Endothelial cell (in vitro differentiated cells): Measurements from ENCODE around the gene SLC25A1. TPM values are rescaled to one million over a fixed set of nuclear protein-coding genes. Genes with fewer than 3 reads are reported as not detected.

ENCODE experiments used
- DNase-seq: peaks from one replicate; pipeline ENCODE4 v3.0.0; 2021; ENCODE audit warnings: low spot score
- H3K27ac Mint-ChIP-seq: one replicate; pipeline ENCODE4 v1.8.0; 2021; ENCODE audit warnings: mixed read lengths, inconsistent platforms; ENCODE audit not compliant: unreplicated experiment
- H3K27me3 Mint-ChIP-seq: one replicate; pipeline ENCODE4 v1.8.0; 2021; ENCODE audit warnings: mild to moderate bottlenecking, moderate library complexity, mixed read lengths, inconsistent platforms; ENCODE audit not compliant: unreplicated experiment
- H3K36me3 Mint-ChIP-seq: one replicate; pipeline ENCODE4 v1.8.0; 2021; ENCODE audit warnings: mild to moderate bottlenecking, low read depth, mixed read lengths, inconsistent platforms; ENCODE audit not compliant: unreplicated experiment
- H3K4me1 Mint-ChIP-seq: one replicate; pipeline ENCODE4 v1.8.0; 2021; ENCODE audit warnings: mild to moderate bottlenecking, mixed read lengths, inconsistent platforms; ENCODE audit not compliant: unreplicated experiment
- H3K4me3 Mint-ChIP-seq: one replicate; pipeline ENCODE4 v1.8.0; 2021; ENCODE audit warnings: mild to moderate bottlenecking, mixed read lengths, inconsistent platforms; ENCODE audit not compliant: unreplicated experiment
- H3K9me3 Mint-ChIP-seq: one replicate; pipeline ENCODE4 v1.8.0; 2021; ENCODE audit warnings: mixed read lengths, inconsistent platforms; ENCODE audit not compliant: unreplicated experiment
- CTCF ChIP-seq: fragments of 200-600 bp; sonication (generic); IDR thresholded peaks from one replicate; pipeline ENCODE4 v1.5.0; 2021; ENCODE audit warnings: antibody characterized with exemption; ENCODE audit not compliant: unreplicated experiment
- total RNA-seq: library from RNA; stranded (reverse); fragmentation: NEBNext Ultra II Directional; extraction: Animal tissue kit (Norgen Biotek cat#: 25700); gene quantifications from one replicate; pipeline ENCODE4 v1.2.1, GENCODE V29; 2021; ENCODE audit not compliant: unreplicated experiment

The SLC25A1 gene
- total RNA-seq, 1 donor from 2014 or later: 79.2 TPM

DNA sequence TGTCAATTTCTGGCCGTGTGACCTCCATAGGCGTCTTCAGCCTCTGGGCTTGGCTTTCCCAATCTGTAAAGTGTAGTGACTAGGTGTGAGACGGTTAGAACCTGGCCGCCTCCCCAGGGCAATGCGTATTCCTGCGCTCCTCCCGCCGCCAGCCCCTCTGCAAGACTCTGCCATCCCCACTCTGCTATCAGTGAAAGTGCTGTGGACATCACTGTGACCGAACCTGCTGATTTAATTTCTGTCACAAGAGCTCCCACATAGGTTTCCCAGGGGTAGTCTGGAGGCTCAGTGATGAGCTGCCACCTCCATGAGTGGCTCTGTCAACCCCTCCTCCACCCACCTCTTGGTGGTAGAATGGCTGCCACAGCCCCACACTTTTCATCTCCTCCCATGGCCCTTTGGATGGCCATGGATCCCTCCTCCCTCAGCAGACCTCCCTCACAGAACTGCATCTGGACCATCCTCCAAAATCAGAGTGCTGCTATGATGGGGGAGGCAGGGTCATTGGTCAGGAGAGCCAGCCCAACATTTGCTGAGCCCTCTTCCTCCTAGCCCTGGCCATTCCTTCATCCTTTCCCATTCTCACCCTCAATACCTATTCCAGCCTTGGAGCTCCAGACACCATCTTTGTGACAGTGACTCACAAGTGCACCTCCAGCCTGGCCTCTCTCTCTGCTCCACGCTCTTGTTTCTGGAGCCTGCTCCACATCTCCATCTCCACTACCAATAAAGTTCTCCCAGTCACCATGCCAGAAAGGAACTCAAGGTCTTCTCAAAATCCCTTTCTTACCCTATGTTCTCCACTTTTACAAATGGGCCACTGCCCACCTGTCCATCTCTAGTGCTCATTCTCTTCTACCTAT is 27.0 kb downstream of the SLC25A1 start:
- TF ChIP-seq CTCF: no peak
- H3K27ac Mint-ChIP-seq: no peak overlapping the region
- no peak for DNase-seq
- no peaks in the 10 kb centered on the region for H3K9me3 Mint-ChIP-seq
- peaks cover 23% of the 10 kb centered on the region for H3K27me3 Mint-ChIP-seq
- H3K4me1 Mint-ChIP-seq: peaks cover 4% of the 10 kb centered on the region
- H3K36me3 Mint-ChIP-seq: peaks cover 12% of the 10 kb centered on the region
- peak overlapping the region; percentile 80 for H3K4me3 Mint-ChIP-seq

DNA sequence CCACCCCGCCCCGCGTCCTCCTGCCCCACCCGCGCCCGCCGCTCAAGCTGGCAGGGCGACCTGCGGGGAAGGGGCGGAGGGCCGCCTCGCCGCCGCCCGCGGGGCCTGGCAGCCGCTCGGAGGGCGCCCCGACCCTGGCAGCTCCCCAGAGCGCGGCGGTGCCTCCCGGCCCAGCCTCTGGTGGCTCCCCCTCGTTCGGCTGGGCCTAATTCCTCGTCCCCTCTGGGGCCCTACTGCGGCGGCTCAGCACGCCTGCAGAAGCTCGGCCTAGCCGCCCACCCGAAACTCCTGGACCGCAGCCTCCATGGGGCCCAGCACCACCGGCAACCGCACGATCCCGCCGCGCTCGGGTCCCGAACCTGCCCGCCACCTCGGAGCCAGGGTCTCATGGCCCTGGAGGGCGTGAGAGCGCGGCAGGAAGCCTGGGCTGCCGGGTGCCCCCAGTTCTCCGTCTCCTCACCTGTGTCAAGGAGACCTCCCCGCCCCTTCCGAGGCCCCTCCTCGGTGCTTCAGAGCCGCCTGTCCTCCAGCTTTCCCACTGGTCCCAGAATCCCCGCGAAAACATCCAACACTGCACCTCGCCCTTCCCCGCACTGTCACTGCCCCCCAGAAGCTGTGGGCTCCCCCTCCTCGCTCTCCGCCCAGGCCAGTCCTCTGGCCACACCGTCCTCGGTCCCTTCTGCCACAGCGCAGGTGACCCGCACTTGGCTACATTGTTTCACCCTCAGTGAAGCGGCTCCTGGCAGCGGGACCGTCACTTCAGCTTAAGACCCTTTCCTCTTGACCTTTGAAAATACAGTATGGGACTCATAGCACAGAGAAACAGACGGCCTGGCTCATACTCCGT is 27.8 kb downstream of the SLC25A1 start:
- TF ChIP-seq CTCF: no peak
- no peak for DNase-seq
- peaks cover 12% of the 10 kb centered on the region for H3K36me3 Mint-ChIP-seq
- no peaks in the 10 kb centered on the region for H3K9me3 Mint-ChIP-seq
- peaks cover 28% of the 10 kb centered on the region for H3K27me3 Mint-ChIP-seq
- peak overlapping the region; percentile 80 for H3K4me3 Mint-ChIP-seq
- H3K4me1 Mint-ChIP-seq: peaks cover 4% of the 10 kb centered on the region
- no peak overlapping the region for H3K27ac Mint-ChIP-seq

DNA sequence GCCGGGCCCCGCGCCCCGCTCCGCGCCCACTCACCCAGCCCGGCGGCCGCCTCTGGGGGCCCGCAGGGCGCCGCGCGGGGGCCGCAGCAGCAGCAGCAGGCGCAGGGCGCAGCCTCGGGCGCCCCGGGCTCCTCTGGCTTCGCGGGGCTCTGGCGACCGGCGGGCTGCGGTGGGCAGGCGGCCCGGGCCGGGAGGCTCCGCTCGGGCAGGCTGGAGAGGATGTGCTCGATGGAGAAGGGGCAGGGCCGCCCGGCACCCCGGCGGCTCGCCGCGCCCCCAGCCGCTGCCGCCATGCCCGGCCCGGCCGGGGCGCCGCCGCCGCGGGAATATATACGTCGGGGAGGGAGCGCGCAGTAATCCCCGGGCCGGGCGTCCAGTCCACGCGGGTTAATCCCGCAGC is 28.5 kb downstream of the SLC25A1 start, which contains the start of gene GSC2:
Gene GSC2, minus strand, starts transcription at position 302 of the 400 bp plus-strand sequence. Its CDS starts 9 bp downstream, at position 293.
- Mint-ChIP-seq H3K36me3 (peaks cover 12% of the 10 kb centered on the region), H3K27me3 (peaks cover 28% of the 10 kb centered on the region), H3K9me3 (no peaks in the 10 kb centered on the region), H3K27ac (no peak within 1 kb of the TSS), H3K4me3 (peak within 1 kb of the TSS; percentile 80), H3K4me1 (peaks cover 4% of the 10 kb centered on the region)
- no peak for TF ChIP-seq CTCF
- DNase-seq: no peak

DNA sequence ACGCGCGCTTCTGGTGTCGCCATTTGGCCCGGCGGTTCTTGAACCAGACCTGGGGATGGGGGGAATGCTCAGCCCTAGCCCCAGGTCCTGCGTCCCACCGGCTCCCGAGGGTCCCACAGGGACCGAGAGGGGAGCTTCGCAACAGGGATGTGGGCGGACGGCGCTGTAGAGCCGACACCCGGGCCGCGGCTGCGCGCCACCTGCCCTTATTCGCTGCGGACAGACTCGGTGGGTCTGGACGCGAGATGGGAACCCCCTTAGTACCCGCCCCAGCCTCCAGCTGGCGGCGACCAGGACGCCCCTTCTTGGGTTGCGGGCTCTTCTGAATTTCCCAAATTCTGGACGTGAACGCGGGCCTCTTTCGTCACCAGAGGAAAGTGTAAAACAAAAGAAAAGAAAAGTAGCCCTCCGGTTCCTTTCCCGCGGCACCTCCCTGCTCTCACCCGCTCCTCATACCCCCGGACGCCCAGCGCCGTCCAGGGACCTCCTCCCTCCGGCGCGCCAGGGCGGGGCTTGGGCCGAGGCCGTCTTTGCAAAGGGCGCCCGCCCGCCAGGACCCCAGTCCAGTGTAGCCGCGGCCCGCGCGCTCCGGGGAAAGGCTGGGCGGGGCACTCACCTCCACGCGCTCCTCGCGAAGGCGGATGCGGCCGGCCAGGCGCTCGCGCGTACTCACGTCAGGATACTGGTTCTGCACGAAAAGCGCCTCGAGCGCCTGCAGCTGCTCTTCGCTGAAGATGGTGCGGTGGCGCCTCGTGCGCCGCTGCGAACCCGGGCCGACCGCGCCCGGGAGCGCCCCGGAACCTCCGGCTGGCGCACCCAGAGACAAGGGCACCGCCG is 29.3 kb downstream of the SLC25A1 start:
- Mint-ChIP-seq H3K4me3 (no peak overlapping the region), H3K9me3 (no peaks in the 10 kb centered on the region), H3K27ac (no peak overlapping the region), H3K36me3 (peaks cover 12% of the 10 kb centered on the region), H3K4me1 (peaks cover 4% of the 10 kb centered on the region), H3K27me3 (peaks cover 32% of the 10 kb centered on the region)
- no peak for DNase-seq
- no peak for TF ChIP-seq CTCF
